ENCODE results near the gene KLF9. TPM values are rescaled to one million over a fixed set of nuclear protein-coding genes. Genes with fewer than 3 reads are reported as not detected.

KLF9 gene
- total and polyA plus RNA-seq, 2 donors (not counting 3 experiments of a cell fraction or from before 2014, with no cell fraction given): 7.3 to 17.2 TPM

DNA sequence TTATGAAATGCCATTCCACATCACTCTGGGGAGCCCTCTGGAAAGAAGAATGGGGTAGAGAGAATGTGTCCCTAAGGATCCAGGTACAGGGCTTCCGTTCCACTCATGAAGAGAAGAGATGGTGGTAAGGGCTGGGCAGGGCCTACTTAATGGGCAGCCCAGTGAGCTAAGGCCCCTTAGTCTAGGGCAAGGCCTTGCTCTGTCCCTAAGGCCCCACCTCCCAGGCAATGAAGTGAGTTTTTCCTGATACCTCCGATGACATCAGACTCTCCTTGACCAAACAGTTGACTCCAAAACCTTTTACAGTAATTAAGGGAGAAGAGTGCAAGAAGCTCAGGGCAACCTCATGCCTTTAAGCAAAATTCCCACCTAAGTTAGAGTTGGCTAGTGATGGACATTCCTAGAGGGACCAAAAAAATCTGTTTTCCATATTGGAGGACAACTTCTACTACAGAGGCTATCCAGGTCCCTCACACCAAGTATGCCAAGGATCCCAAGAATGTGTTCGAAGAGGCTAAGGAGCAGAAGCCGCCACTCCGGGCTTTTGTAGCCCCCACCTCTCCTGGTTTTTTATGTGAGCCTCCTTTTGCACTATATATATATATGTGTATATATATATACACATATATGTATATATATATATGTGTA is 5.9 kb downstream of the KLF9 start:
- no peak overlapping the region for H3K27ac ChIP-seq (ENCODE audit: insufficient read depth, low read depth, low read length)
- no peak for TF ChIP-seq MYC (IDR thresholded peaks at IDR 0.05; ENCODE audit: low read depth, low read length)
- TF ChIP-seq EZH2 (IDR thresholded peaks at IDR 0.05; ENCODE audit: borderline replicate concordance, low read depth, low read length, severe bottlenecking): no peak
- H3K4me3 ChIP-seq (replicated peaks in 1 of 3; ENCODE audit: insufficient read depth in 1 of 3, low read depth in 1 of 3, low read length in 3 of 3): no peak overlapping the region
- H3K9me3 ChIP-seq (replicated peaks; ENCODE audit: control insufficient read depth, insufficient read depth, low read length): no peaks in the 10 kb centered on the region
- no peak overlapping the region for H3K4me2 ChIP-seq (ENCODE audit: insufficient read depth, low read length)
- dilution Hi-C loops (cut with MboI; ENCODE audit: extremely low pct_ligation_motif_present, low sequenced_read_pairs) (no loop called here), intact Hi-C loops (cut with micrococcal nuclease) (no loop called here)
- H3K9ac ChIP-seq (replicated peaks; ENCODE audit: extremely low read depth, insufficient read depth, low read length): no peak overlapping the region
- peaks cover 32% of the 10 kb centered on the region for H3K4me1 ChIP-seq (ENCODE audit: control insufficient read depth, extremely low read depth, insufficient read depth, low read length)
- ChIA-PET POLR2A (no interaction called here), CTCF (interaction anchor here (1.2 kb wide), 1 partner anchor 66 kb away, joined by 3 read pairs; no protein-coding TSS in a partner anchor)
- no peaks in the 10 kb centered on the region for H3K27me3 ChIP-seq (ENCODE audit: control insufficient read depth in 2 of 2, insufficient read depth in 2 of 2, low read length in 2 of 2)
- peaks cover 93% of the 10 kb centered on the region for H3K79me2 ChIP-seq (ENCODE audit: control insufficient read depth, insufficient read depth, low read length)
- no peaks in the 10 kb centered on the region for H3K36me3 ChIP-seq (ENCODE audit: control insufficient read depth in 2 of 2, extremely low read depth in 1 of 2, insufficient read depth in 2 of 2, low read length in 2 of 2)
- DNase-seq (ENCODE audit: low read depth, low spot score) (no peak), FAIRE-seq (no peak)
- no peak overlapping the region for H2AFZ ChIP-seq (ENCODE audit: low read depth, low read length)
- H4K20me1 ChIP-seq (replicated peaks; ENCODE audit: control insufficient read depth, extremely low read depth, insufficient read depth, low read length): no peaks in the 10 kb centered on the region
- H3K9me1 ChIP-seq (replicated peaks; ENCODE audit: control insufficient read depth, extremely low read depth, insufficient read depth, low read length): no peaks in the 10 kb centered on the region
- BruUV-seq (replicated peaks): no TSS peak

- Histone ChIP-seq H2AFZ (ENCODE audit: low read depth, low read length) (no peak overlapping the region), H4K20me1 (replicated peaks; ENCODE audit: control insufficient read depth, extremely low read depth, insufficient read depth, low read length) (no peaks in the 10 kb centered on the region), H3K4me2 (ENCODE audit: insufficient read depth, low read length) (no peak overlapping the region), H3K9ac (replicated peaks; ENCODE audit: extremely low read depth, insufficient read depth, low read length) (no peak overlapping the region), H3K4me1 (ENCODE audit: control insufficient read depth, extremely low read depth, insufficient read depth, low read length) (peaks cover 34% of the 10 kb centered on the region), H3K4me3 (replicated peaks in 1 of 3; ENCODE audit: insufficient read depth in 1 of 3, low read depth in 1 of 3, low read length in 3 of 3) (no peak overlapping the region), H3K36me3 (ENCODE audit: control insufficient read depth in 2 of 2, extremely low read depth in 1 of 2, insufficient read depth in 2 of 2, low read length in 2 of 2) (no peaks in the 10 kb centered on the region), H3K9me1 (replicated peaks; ENCODE audit: control insufficient read depth, extremely low read depth, insufficient read depth, low read length) (no peaks in the 10 kb centered on the region), H3K27me3 (ENCODE audit: control insufficient read depth in 2 of 2, insufficient read depth in 2 of 2, low read length in 2 of 2) (no peaks in the 10 kb centered on the region), H3K9me3 (replicated peaks; ENCODE audit: control insufficient read depth, insufficient read depth, low read length) (no peaks in the 10 kb centered on the region), H3K79me2 (ENCODE audit: control insufficient read depth, insufficient read depth, low read length) (peaks cover 96% of the 10 kb centered on the region), H3K27ac (ENCODE audit: insufficient read depth, low read depth, low read length) (peak overlapping the region; percentile 66)
- dilution Hi-C loops (cut with MboI; ENCODE audit: extremely low pct_ligation_motif_present, low sequenced_read_pairs) (no loop called here), intact Hi-C loops (cut with micrococcal nuclease) (no loop called here)
- POLR2A ChIA-PET: interaction anchor here (0.6 kb wide), 1 partner anchor 26 kb away, joined by 6 read pairs; no protein-coding TSS in a partner anchor
- FAIRE-seq (peak; percentile 73), DNase-seq (ENCODE audit: low read depth, low spot score) (peak; percentile 88)
- TF ChIP-seq JUN (IDR thresholded peaks at IDR 0.05; ENCODE audit: borderline replicate concordance, insufficient read depth, insufficient read length, low read depth) (peak; percentile 48), POLR2AphosphoS5 (IDR thresholded peaks at IDR 0.05; ENCODE audit: insufficient read depth, low read depth, low read length) (no peak)
- CTCF ChIA-PET: interaction anchor here (1.5 to 2.5 kb wide), 2 partner anchors 16 to 78 kb away, joined by 4 to 11 read pairs; no protein-coding TSS in a partner anchor
- no TSS peak for BruUV-seq (replicated peaks)
Measured at GRCh38 chr9:70407081-70407503, 7.4 kb downstream of the KLF9 start.
